Astrocyte of the cerebellum (primary cell): ENCODE data around the gene LLGL1.

Experiments used
- DNase-seq: peaks from one replicate; pipeline ENCODE4 v3.0.0-alpha.2; 2011; ENCODE audit warnings: low read depth
- H3K4me3 ChIP-seq: 2 replicates; pipeline ENCODE4 v1.5.1; 2011; ENCODE audit warnings: mild to moderate bottlenecking, low read depth, low read length, moderate library complexity
- in situ Hi-C: cut with HindIII; loops from 2 replicates; pipeline ENCODE4 v1.10.0; 2017; ENCODE audit warnings: low sequenced_read_pairs
- TF ChIP-seq, protein P1 (sequence below): IDR thresholded peaks from 2 replicates; pipeline ENCODE4 v1.5.1; 2012; ENCODE audit warnings: low read length, low read depth, moderate library complexity, mild to moderate bottlenecking; ENCODE audit errors: missing control alignments

LLGL1 gene

DNA sequence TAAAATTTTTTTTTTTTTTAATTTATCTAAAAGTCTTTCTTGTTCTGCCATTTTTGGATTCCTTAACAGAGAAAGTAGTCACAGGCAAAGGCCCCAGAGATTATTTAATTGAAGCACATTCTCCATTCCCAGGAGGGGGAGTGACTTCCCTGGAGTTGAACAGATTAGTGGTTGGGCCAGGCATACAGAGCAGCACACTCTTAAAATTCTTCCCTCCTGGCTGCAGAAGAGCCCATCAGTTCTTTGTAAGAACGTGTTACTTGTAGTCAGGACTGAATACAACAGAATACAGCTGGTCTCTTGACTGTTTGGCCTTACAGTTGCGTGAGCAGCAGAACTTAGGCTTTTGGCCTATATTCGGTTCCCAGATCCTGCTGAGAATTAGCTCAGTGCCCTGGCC is 40.0 kb upstream of the LLGL1 start:
- in situ Hi-C loops, result loop anchor here (5.0 kb wide), 1 partner anchor 37 kb away; no protein-coding TSS in a partner anchor
- no peak for DNase-seq
- TF ChIP-seq, protein P1, sequence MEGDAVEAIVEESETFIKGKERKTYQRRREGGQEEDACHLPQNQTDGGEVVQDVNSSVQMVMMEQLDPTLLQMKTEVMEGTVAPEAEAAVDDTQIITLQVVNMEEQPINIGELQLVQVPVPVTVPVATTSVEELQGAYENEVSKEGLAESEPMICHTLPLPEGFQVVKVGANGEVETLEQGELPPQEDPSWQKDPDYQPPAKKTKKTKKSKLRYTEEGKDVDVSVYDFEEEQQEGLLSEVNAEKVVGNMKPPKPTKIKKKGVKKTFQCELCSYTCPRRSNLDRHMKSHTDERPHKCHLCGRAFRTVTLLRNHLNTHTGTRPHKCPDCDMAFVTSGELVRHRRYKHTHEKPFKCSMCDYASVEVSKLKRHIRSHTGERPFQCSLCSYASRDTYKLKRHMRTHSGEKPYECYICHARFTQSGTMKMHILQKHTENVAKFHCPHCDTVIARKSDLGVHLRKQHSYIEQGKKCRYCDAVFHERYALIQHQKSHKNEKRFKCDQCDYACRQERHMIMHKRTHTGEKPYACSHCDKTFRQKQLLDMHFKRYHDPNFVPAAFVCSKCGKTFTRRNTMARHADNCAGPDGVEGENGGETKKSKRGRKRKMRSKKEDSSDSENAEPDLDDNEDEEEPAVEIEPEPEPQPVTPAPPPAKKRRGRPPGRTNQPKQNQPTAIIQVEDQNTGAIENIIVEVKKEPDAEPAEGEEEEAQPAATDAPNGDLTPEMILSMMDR, result no peak
- H3K4me3 ChIP-seq, result peak overlapping the region; percentile 71

DNA sequence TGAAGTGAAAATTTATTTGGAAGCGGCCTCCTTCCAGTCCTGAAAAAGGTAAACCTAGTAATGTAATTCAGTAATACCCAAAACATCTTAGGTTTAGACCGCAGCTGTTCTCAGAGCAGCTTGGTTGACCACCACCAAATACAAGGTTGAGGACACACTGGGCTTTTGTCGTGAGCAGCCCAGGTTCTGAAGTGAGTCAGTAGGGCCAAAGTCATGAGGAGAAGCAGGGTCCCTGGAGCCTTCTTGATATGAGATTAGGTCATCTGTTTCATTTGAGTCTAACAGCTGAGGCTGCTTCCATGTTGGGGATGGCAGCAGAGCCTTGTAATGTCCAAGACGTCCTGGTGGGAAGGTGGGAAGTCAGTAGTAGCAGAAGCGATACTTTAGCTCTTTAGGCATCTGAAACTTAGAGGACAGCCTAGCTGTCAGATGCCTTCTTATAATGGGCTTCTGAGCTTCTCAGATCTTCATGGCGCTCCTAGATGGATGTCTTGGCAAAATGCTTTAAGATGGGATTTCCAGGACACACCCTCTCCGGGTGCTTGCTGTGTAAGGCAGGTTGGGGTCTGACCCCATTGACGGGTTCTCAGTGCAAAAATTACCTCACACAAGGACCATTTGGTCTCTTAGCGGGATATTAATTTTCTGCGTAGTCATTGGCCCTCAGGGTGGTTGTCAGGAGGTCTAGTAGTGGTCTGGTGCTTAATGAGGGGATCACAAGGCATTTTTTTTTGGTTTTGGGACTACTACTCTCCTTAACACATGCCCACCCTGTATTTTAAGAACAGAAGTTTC is 39.4 kb upstream of the LLGL1 start:
- in situ Hi-C loops, result loop anchor here (5.0 kb wide), 1 partner anchor 36 kb away; no protein-coding TSS in a partner anchor
- TF ChIP-seq, protein P1, result no peak
- DNase-seq, result no peak
- H3K4me3 ChIP-seq, result peak overlapping the region; percentile 71

DNA sequence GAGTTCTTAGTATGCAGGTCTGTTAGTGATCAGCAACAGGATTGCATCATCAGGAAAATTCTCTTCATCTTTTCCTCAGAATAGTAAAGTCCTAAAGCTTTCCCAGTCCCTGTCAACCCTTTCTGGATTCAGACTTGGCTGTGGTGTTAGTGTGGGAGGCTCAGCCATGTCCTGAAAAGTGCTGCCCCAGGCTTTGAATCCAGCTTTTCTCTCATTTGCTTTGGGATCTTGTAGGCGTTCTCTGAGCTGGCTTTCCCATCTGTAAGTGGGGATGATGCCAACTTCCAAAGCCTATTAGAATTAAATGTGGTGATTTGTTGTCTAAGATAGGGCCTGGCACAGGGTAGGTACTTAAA is 38.8 kb upstream of the LLGL1 start:
- TF ChIP-seq, protein P1, result no peak
- in situ Hi-C loops, result loop anchor here (5.0 kb wide), 1 partner anchor 36 kb away; no protein-coding TSS in a partner anchor

DNA sequence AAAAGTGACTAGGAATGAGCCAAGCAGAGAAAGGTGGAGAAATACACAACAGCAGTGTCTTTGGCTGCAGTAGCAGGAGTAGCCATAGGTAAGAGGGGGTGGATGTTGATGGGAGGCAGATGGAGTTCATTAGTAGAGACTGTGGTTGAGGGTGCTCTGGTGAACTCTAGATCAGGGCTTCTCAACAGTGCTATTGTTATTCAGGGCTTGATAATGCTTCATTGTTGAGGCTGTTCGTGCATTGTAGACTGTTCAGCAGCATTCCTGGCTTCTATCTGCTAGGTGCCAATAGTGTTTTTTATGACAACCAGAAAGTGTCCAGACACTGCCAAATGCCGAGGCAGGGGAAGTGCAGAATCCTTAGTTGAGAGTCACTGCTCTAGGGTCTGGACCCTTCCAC is 38.2 kb upstream of the LLGL1 start:
- in situ Hi-C loops, result loop anchor here (5.0 kb wide), 1 partner anchor 35 kb away; no protein-coding TSS in a partner anchor
- peak overlapping the region; percentile 71 for H3K4me3 ChIP-seq
- TF ChIP-seq, protein P1, result no peak
- no peak for DNase-seq

More for the DNA sequence above, 38.8 kb upstream of the LLGL1 start:
- peak overlapping the region; percentile 71 for H3K4me3 ChIP-seq
- DNase-seq, result no peak

DNA sequence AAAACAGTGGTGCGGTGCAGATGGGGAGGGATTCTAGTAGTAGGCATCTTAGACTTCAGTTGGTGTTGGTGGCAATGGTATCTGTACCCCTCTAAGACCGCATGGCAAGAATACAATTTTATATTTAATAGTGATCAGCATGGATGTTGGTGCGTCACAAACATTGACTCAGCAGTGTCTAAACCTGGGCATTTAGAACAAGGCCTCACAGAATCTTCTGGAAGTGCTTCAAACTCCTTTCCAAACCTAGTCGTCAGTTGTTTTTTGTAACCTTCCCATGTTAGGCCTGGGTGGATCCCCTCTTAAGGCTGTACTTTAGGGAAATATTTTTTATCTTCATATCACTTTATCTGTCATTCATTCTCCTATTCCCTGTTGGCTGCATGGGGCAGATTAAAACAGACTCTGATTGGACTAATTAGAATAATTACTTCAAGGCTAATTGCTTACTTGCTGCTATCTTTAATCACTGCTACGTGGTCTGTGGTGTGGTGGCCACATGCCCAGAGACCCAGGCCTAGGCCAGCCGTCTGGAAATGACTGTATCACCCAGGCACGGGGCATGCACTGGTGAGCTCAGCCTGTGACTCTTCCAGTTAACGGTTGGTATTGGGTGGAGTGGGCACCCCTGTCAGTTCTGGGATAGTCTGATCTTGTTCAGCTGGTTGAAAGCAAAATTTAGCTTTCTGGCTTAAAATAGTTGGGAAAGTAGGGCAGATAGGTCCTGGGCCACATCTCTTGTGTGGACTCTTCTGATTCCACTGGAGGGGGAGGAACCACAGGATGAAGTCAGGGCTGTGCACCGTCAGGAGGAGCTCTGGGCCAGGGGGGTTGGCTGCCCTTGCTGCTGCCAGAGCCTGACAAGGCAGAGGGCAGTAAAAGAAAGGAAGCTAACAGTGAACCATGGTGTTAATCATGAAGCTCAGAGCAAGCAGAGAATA is 37.3 kb upstream of the LLGL1 start:
- TF ChIP-seq, protein P1, result no peak
- in situ Hi-C loops, result loop anchor here (5.0 kb wide), 1 partner anchor 34 kb away; no protein-coding TSS in a partner anchor
- H3K4me3 ChIP-seq, result peak overlapping the region; percentile 71
- DNase-seq, result no peak

DNA sequence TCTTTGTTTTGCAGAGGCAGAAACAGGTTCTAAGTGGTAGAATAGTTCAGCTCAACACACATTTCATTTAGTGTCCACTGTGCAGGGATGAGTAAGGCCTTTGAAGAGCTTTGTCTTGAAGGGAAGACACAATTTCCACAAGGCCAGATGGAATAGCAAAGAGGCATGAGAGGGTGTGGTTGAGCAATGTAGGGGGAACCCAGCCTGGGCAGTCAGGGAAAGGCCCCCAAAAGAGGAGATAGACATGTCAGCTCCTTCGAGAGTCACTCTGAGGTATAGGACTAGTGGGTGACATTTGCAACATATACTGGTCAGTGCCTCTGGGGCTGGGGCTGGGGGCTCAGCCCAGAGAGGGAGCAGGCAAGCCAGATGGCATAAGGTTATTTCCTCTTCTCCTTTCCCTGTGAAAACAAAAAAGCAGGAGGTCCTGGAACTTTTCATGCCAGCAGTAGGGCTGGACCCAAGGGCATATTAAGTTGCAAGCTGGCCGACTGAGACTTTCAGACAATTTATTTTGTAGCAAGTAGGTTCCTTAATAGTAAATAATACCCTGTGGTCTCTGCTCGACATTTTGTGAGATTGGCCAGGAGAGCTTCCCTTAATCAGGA is 34.7 kb upstream of the LLGL1 start:
- DNase-seq, result no peak
- TF ChIP-seq, protein P1, result no peak
- no peak overlapping the region for H3K4me3 ChIP-seq
- in situ Hi-C loops, result no loop called here
